ENCODE measurements around the gene NDUFB3.
"Not testable (repeated sequence)": the region's sequence is repeated elsewhere in the genome, so short reads cannot be mapped to it uniquely, and the experiment has no call there.

NDUFB3 gene

GRCh38 chr2:201071479-201072200, at the start of gene NDUFB3, which contains the start of gene HYCC2:
NDUFB3 (plus strand) TSS chr2:201072001; CDS start chr2:201078883, 6,882 bp downstream.
HYCC2 (minus strand) TSS chr2:201071671; CDS start chr2:201024009, 47,662 bp downstream.
- FAIRE-seq (peak; percentile 79), DNase-seq (ENCODE audit: low spot score) (peak; percentile 90)

GRCh38 chr2:201024518-201024917, 47.3 kb upstream of the NDUFB3 start:
- no peak for FAIRE-seq
- DNase-seq (ENCODE audit: low spot score), result no peak

- FAIRE-seq; DNase-seq (ENCODE audit: low spot score): not testable (repeated sequence)
Measured at GRCh38 chr2:201034355-201034754, 37.4 kb upstream of the NDUFB3 start.

GRCh38 chr2:201038361-201038760, 33.4 kb upstream of the NDUFB3 start:
- FAIRE-seq; DNase-seq (ENCODE audit: low spot score): not testable (repeated sequence)

GRCh38 chr2:201038855-201039254, 32.9 kb upstream of the NDUFB3 start:
- DNase-seq (ENCODE audit: low spot score) (no peak), FAIRE-seq (no peak)

- no peak for DNase-seq (ENCODE audit: low spot score)
- no peak for FAIRE-seq
Measured at GRCh38 chr2:201040867-201041628, 30.8 kb upstream of the NDUFB3 start.

- not testable (repeated sequence) for DNase-seq (ENCODE audit: low spot score); FAIRE-seq
Measured at GRCh38 chr2:201042451-201042850, 29.4 kb upstream of the NDUFB3 start.

GRCh38 chr2:201043050-201043449, 28.8 kb upstream of the NDUFB3 start:
- FAIRE-seq, result not testable (repeated sequence)

GRCh38 chr2:201046881-201047280, 24.9 kb upstream of the NDUFB3 start:
- FAIRE-seq, result no peak
- peak; percentile 2 for DNase-seq (ENCODE audit: low spot score)

More at GRCh38 chr2:201043050-201043449, 28.8 kb upstream of the NDUFB3 start:
- not testable (repeated sequence) for DNase-seq (ENCODE audit: low spot score)

- no peak for DNase-seq (ENCODE audit: low spot score)
Measured at GRCh38 chr2:201049455-201049854, 22.3 kb upstream of the NDUFB3 start.

GRCh38 chr2:201057087-201057521, 14.7 kb upstream of the NDUFB3 start:
- DNase-seq (ENCODE audit: low spot score) (no peak), FAIRE-seq (no peak)

More at GRCh38 chr2:201049455-201049854, 22.3 kb upstream of the NDUFB3 start:
- FAIRE-seq, result no peak

- FAIRE-seq (no peak), DNase-seq (ENCODE audit: low spot score) (no peak)
Measured at GRCh38 chr2:201057715-201058248, 14.0 kb upstream of the NDUFB3 start.

GRCh38 chr2:201058914-201059313, 12.9 kb upstream of the NDUFB3 start:
- DNase-seq (ENCODE audit: low spot score) (no peak), FAIRE-seq (no peak)

- no peak for FAIRE-seq
- no peak for DNase-seq (ENCODE audit: low spot score)
Measured at GRCh38 chr2:201059961-201060755, 11.6 kb upstream of the NDUFB3 start.

GRCh38 chr2:201063516-201063915, 8.3 kb upstream of the NDUFB3 start:
- DNase-seq (ENCODE audit: low spot score); FAIRE-seq: not testable (repeated sequence)

GRCh38 chr2:201064797-201065329, 6.9 kb upstream of the NDUFB3 start:
- no peak for DNase-seq (ENCODE audit: low spot score)
- FAIRE-seq, result no peak

- no peak for FAIRE-seq
- no peak for DNase-seq (ENCODE audit: low spot score)
Measured at GRCh38 chr2:201070948-201071478, 788 bp upstream of the NDUFB3 start.

GRCh38 chr2:201072201-201072530, 365 bp downstream of the NDUFB3 start:
- FAIRE-seq (no peak), DNase-seq (ENCODE audit: low spot score) (no peak)

GRCh38 chr2:201073071-201073470, 1.3 kb downstream of the NDUFB3 start:
- DNase-seq (ENCODE audit: low spot score) (no peak), FAIRE-seq (no peak)

GRCh38 chr2:201074996-201075395, 3.2 kb downstream of the NDUFB3 start:
- FAIRE-seq, result no peak
- DNase-seq (ENCODE audit: low spot score), result no peak

GRCh38 chr2:201084863-201085262, 13.1 kb downstream of the NDUFB3 start:
- FAIRE-seq (no peak), DNase-seq (ENCODE audit: low spot score) (no peak)

Data from RCC 7860 (cell line).